Thyroid gland (tissue), 4 donors: ENCODE data around the gene RPS2. TPM values are rescaled to one million over a fixed set of nuclear protein-coding genes. Genes with fewer than 3 reads are reported as not detected.

Source experiments
- DNase-seq, 2 donors: peaks; one replicate each; pipeline ENCODE4 v3.0.0-alpha.2; 2019
- H3K27ac ChIP-seq, 3 donors: fragments of 200-600 bp; sonication (generic); 1 replicate in 2 of 3; 2 replicates in 1 of 3; pipeline ENCODE4 v1.5.1; 2016 to 2019; ENCODE audit warnings: mild to moderate bottlenecking in 1 of 3, moderate library complexity in 1 of 3
- H3K27me3 ChIP-seq: fragments of 200-600 bp; sonication (generic); one replicate; pipeline ENCODE4 v1.5.1; 2019
- H3K36me3 ChIP-seq, 2 donors: fragments of 200-600 bp; sonication (generic); one replicate each; pipeline ENCODE4 v1.5.1; 2016 to 2019
- H3K4me1 ChIP-seq, 2 donors: fragments of 200-600 bp; sonication (generic); one replicate each; pipeline ENCODE4 v1.5.1; 2017 to 2019
- H3K4me3 ChIP-seq, 3 donors: fragments of 200-600 bp; sonication (generic); replicated peaks in 1 of 3; 1 replicate in 2 of 3; 2 replicates in 1 of 3; pipeline ENCODE4 v1.5.1; 2016; ENCODE audit warnings: mild to moderate bottlenecking in 1 of 3
- H3K9me3 ChIP-seq: fragments of 200-600 bp; sonication (generic); one replicate; pipeline ENCODE4 v1.5.1; 2017
- CTCF ChIP-seq, 6 experiments: fragments of 200-600 bp in 3 of 6; fragments of 450-650 bp in 3 of 6; sonication (generic) in 3 of 6; IDR thresholded peaks; one replicate each; pipeline ENCODE4 v1.5.1; 2016 to 2019; ENCODE audit warnings: antibody characterized with exemption in 6 of 6, mild to moderate bottlenecking in 2 of 6, inconsistent platforms in 1 of 6, moderate library complexity in 1 of 6
- POLR2A ChIP-seq, 2 donors: fragments of 450-650 bp; IDR thresholded peaks; one replicate each; pipeline ENCODE4 v1.6.1; 2017; ENCODE audit warnings: antibody characterized with exemption in 2 of 2, mild to moderate bottlenecking in 2 of 2, moderate library complexity in 1 of 2
- WGBS, 2 donors: methylation state at CpG; one replicate each; pipeline ENCODE4 v1.1.5; 2017; 5-methylcytosine and 5-hydroxymethylcytosine counted together
- intact Hi-C: fragments of 100-400 bp; cut with DNase I; formaldehyde crosslinking; loops from one replicate; pipeline ENCODE4 v1.15.1; 2023
- total RNA-seq, 4 donors: library from RNA; depleted of rRNA; stranded (reverse); fragments of >200 nt; gene quantifications; one replicate each; pipeline ENCODE4 v1.2.3, GENCODE V29; 2016

RPS2 gene
- total RNA-seq, 4 donors from 2014 or later, result 976 to 2,244 (median 1,167) TPM

GRCh38 chr16:2008631-2009163, 44.1 kb upstream of the RPS2 start:
- H3K4me3 ChIP-seq, result peak overlapping the region; percentile 28 to 98 (median 93)
- DNase-seq, result no peak
- TF ChIP-seq POLR2A (IDR thresholded peaks at IDR 0.05) (no peak), CTCF (IDR thresholded peaks at IDR 0.05) (no peak)
- intact Hi-C loops, result no loop called here
- peak overlapping the region in 2 of 3 donors; percentile 50 to 52 for H3K27ac ChIP-seq
- WGBS, 2 donors, result 10 to 20% methylated on average over 12 to 13 of the region's 23 CpGs
- no peaks in the 10 kb centered on the region for H3K9me3 ChIP-seq
- H3K36me3 ChIP-seq, result no peaks in the 10 kb centered on the region
- H3K4me1 ChIP-seq, result peaks cover 26 to 45% of the 10 kb centered on the region in 2 donors
- no peaks in the 10 kb centered on the region for H3K27me3 ChIP-seq

- DNase-seq, result no peak
- peaks cover 28 to 48% of the 10 kb centered on the region in 2 donors for H3K4me1 ChIP-seq
- H3K4me3 ChIP-seq, result no peak overlapping the region
- WGBS, 2 donors, result 54 to 58% methylated on average over 15 of the region's 15 CpGs
- no peak for TF ChIP-seq CTCF (IDR thresholded peaks at IDR 0.05)
- TF ChIP-seq POLR2A (IDR thresholded peaks at IDR 0.05), result no peak
- no peak overlapping the region for H3K27ac ChIP-seq
- no peaks in the 10 kb centered on the region for H3K9me3 ChIP-seq
- intact Hi-C loops, result no loop called here
- H3K27me3 ChIP-seq, result no peaks in the 10 kb centered on the region
- peaks cover under 1 to 2% of the 10 kb centered on the region in 2 donors for H3K36me3 ChIP-seq
These were observed 43.4 kb upstream of the RPS2 start for GRCh38 chr16:2008009-2008526.

GRCh38 chr16:2007081-2007836, 42.6 kb upstream of the RPS2 start:
- no peak for DNase-seq
- peaks cover 9 to 10% of the 10 kb centered on the region in 2 donors for H3K36me3 ChIP-seq
- TF ChIP-seq POLR2A (IDR thresholded peaks at IDR 0.05) (no peak), CTCF (IDR thresholded peaks at IDR 0.05) (no peak)
- intact Hi-C loops, result no loop called here
- H3K9me3 ChIP-seq, result no peaks in the 10 kb centered on the region
- H3K27ac ChIP-seq, result no peak overlapping the region
- H3K4me1 ChIP-seq, result peaks cover 28 to 48% of the 10 kb centered on the region in 2 donors
- H3K4me3 ChIP-seq, result no peak overlapping the region
- 90 to 93% methylated on average over 9 to 11 of the region's 16 CpGs for WGBS, 2 donors
- H3K27me3 ChIP-seq, result no peaks in the 10 kb centered on the region

GRCh38 chr16:2006317-2006716, 41.7 kb upstream of the RPS2 start:
- Histone ChIP-seq H3K27me3 (no peaks in the 10 kb centered on the region), H3K27ac (no peak overlapping the region), H3K4me1 (peaks cover 28 to 48% of the 10 kb centered on the region in 2 donors), H3K9me3 (no peaks in the 10 kb centered on the region), H3K4me3 (no peak overlapping the region), H3K36me3 (peaks cover 18 to 20% of the 10 kb centered on the region in 2 donors)
- intact Hi-C loops, result no loop called here
- TF ChIP-seq POLR2A (IDR thresholded peaks at IDR 0.05) (no peak), CTCF (IDR thresholded peaks at IDR 0.05) (no peak)
- 92 to 96% methylated on average over 8 of the region's 8 CpGs for WGBS, 2 donors
- DNase-seq, result no peak

GRCh38 chr16:2005646-2006045, 41.0 kb upstream of the RPS2 start:
- peak in 1 of 2 donors; percentile 28 for DNase-seq
- H3K4me3 ChIP-seq, result no peak overlapping the region
- no peak overlapping the region for H3K27ac ChIP-seq
- no peaks in the 10 kb centered on the region for H3K27me3 ChIP-seq
- H3K9me3 ChIP-seq, result no peaks in the 10 kb centered on the region
- no peak for TF ChIP-seq CTCF (IDR thresholded peaks at IDR 0.05)
- TF ChIP-seq POLR2A (IDR thresholded peaks at IDR 0.05), result no peak
- H3K4me1 ChIP-seq, result peaks cover 28 to 48% of the 10 kb centered on the region in 2 donors
- intact Hi-C loops, result no loop called here
- H3K36me3 ChIP-seq, result peaks cover 24 to 26% of the 10 kb centered on the region in 2 donors
- WGBS, 2 donors, result 83 to 84% methylated on average over 9 to 16 of the region's 21 CpGs
